ENCODE results near the gene MYBPH. TPM values are rescaled to one million over a fixed set of nuclear protein-coding genes. Genes with fewer than 3 reads are reported as not detected.

The MYBPH gene
- total RNA-seq, 4 donors from 2014 or later, result not detected

GRCh38 chr1:203159844-203160243 lies 15.8 kb downstream of the MYBPH start:
- Histone ChIP-seq H3K9me3 (peaks cover 0 to 8% (median 0%) of the 10 kb centered on the region in 4 donors), H3K27ac (no peak overlapping the region), H3K4me1 (no peaks in the 10 kb centered on the region), H3K27me3 (no peaks in the 10 kb centered on the region), H3K4me3 (no peak overlapping the region), H3K36me3 (no peaks in the 10 kb centered on the region)
- 64 to 75% methylated on average over 1 of the region's 1 CpG for WGBS, 2 donors
- TF ChIP-seq EP300 (IDR thresholded peaks at IDR 0.05) (no peak), POLR2A (IDR thresholded peaks at IDR 0.05) (no peak), CTCF (IDR thresholded peaks at IDR 0.05) (no peak)
- DNase-seq (ENCODE audit: low spot score in 2 of 2), result no peak

GRCh38 chr1:203158960-203159665 lies 16.5 kb downstream of the MYBPH start:
- 70 to 77% methylated on average over 9 of the region's 9 CpGs for WGBS, 2 donors

GRCh38 chr1:203158423-203158822 lies 17.2 kb downstream of the MYBPH start:
- Histone ChIP-seq H3K27ac (no peak overlapping the region), H3K4me3 (no peak overlapping the region), H3K4me1 (no peaks in the 10 kb centered on the region), H3K36me3 (no peaks in the 10 kb centered on the region), H3K27me3 (no peaks in the 10 kb centered on the region), H3K9me3 (peaks cover 0 to 8% (median 0%) of the 10 kb centered on the region in 4 donors)
- WGBS, 2 donors, result 71 to 87% methylated on average over 1 of the region's 1 CpG
- TF ChIP-seq POLR2A (IDR thresholded peaks at IDR 0.05) (no peak), CTCF (IDR thresholded peaks at IDR 0.05) (no peak), EP300 (IDR thresholded peaks at IDR 0.05) (no peak)
- DNase-seq (ENCODE audit: low spot score in 2 of 2), result no peak

More at GRCh38 chr1:203158960-203159665, 16.5 kb downstream of the MYBPH start:
- Histone ChIP-seq H3K36me3 (no peaks in the 10 kb centered on the region), H3K27ac (no peak overlapping the region), H3K4me3 (no peak overlapping the region), H3K9me3 (peaks cover 0 to 8% (median 0%) of the 10 kb centered on the region in 4 donors), H3K4me1 (no peaks in the 10 kb centered on the region), H3K27me3 (no peaks in the 10 kb centered on the region)
- DNase-seq (ENCODE audit: low spot score in 2 of 2), result no peak
- TF ChIP-seq EP300 (IDR thresholded peaks at IDR 0.05), result no peak
- TF ChIP-seq CTCF (IDR thresholded peaks at IDR 0.05), result no peak
- TF ChIP-seq POLR2A (IDR thresholded peaks at IDR 0.05), result no peak

GRCh38 chr1:203156280-203156679 lies 19.3 kb downstream of the MYBPH start:
- no peak for DNase-seq (ENCODE audit: low spot score in 2 of 2)
- TF ChIP-seq EP300 (IDR thresholded peaks at IDR 0.05), result no peak
- no peak for TF ChIP-seq CTCF (IDR thresholded peaks at IDR 0.05)
- TF ChIP-seq POLR2A (IDR thresholded peaks at IDR 0.05), result no peak
- H3K4me1 ChIP-seq, result no peaks in the 10 kb centered on the region

GRCh38 chr1:203153989-203154821 lies 21.4 kb downstream of the MYBPH start:
- 75 to 83% methylated on average over 13 of the region's 13 CpGs for WGBS, 2 donors
- Histone ChIP-seq H3K27ac (no peak overlapping the region), H3K27me3 (no peaks in the 10 kb centered on the region), H3K4me1 (no peaks in the 10 kb centered on the region), H3K4me3 (no peak overlapping the region), H3K36me3 (no peaks in the 10 kb centered on the region), H3K9me3 (peaks cover 0 to 8% (median 0%) of the 10 kb centered on the region in 4 donors)
- no peak for DNase-seq (ENCODE audit: low spot score in 2 of 2)
- TF ChIP-seq EP300 (IDR thresholded peaks at IDR 0.05) (no peak), POLR2A (IDR thresholded peaks at IDR 0.05) (no peak), CTCF (IDR thresholded peaks at IDR 0.05) (no peak)

More at GRCh38 chr1:203156280-203156679, 19.3 kb downstream of the MYBPH start:
- Histone ChIP-seq H3K36me3 (no peaks in the 10 kb centered on the region), H3K27ac (no peak overlapping the region), H3K9me3 (peaks cover 0 to 8% (median 0%) of the 10 kb centered on the region in 4 donors), H3K4me3 (no peak overlapping the region), H3K27me3 (no peaks in the 10 kb centered on the region)
- 61 to 83% methylated on average over 1 of the region's 1 CpG for WGBS, 2 donors
